GM12865 (cell line): Measurements from ENCODE around the gene DDIT4.
A peak's percentile ranks its signal among the peaks of the same experiment; 100 is the strongest.
"Not testable (repeated sequence)": the region's sequence is repeated elsewhere in the genome, so short reads cannot be mapped to it uniquely, and the experiment has no call there.

ENCODE experiments used
- DNase-seq: peaks from one replicate; pipeline ENCODE4 v3.0.0; 2010; ENCODE audit warnings: low read depth
- H3K4me3 ChIP-seq: 2 replicates; pipeline ENCODE4 v1.5.1; 2011; ENCODE audit warnings: mild to moderate bottlenecking, low read depth, low read length, control low read depth
- TF ChIP-seq, protein P1 (sequence below): IDR thresholded peaks from 2 replicates; pipeline ENCODE4 v1.5.1; 2011; ENCODE audit warnings: low read length, control low read depth, low read depth, inconsistent platforms; ENCODE audit not compliant: insufficient read depth; ENCODE audit errors: missing control alignments

DDIT4 gene, protein sequence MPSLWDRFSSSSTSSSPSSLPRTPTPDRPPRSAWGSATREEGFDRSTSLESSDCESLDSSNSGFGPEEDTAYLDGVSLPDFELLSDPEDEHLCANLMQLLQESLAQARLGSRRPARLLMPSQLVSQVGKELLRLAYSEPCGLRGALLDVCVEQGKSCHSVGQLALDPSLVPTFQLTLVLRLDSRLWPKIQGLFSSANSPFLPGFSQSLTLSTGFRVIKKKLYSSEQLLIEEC

GRCh38 chr10:72273410-72274212 lies at the start of gene DDIT4:
Gene DDIT4 (plus strand): TSS chr10:72273924. CDS start chr10:72274217, 293 bp downstream.
- H3K4me3 ChIP-seq: peak within 1 kb of the TSS; percentile 93
- DNase-seq: peak; percentile 100
- TF ChIP-seq, protein P1, sequence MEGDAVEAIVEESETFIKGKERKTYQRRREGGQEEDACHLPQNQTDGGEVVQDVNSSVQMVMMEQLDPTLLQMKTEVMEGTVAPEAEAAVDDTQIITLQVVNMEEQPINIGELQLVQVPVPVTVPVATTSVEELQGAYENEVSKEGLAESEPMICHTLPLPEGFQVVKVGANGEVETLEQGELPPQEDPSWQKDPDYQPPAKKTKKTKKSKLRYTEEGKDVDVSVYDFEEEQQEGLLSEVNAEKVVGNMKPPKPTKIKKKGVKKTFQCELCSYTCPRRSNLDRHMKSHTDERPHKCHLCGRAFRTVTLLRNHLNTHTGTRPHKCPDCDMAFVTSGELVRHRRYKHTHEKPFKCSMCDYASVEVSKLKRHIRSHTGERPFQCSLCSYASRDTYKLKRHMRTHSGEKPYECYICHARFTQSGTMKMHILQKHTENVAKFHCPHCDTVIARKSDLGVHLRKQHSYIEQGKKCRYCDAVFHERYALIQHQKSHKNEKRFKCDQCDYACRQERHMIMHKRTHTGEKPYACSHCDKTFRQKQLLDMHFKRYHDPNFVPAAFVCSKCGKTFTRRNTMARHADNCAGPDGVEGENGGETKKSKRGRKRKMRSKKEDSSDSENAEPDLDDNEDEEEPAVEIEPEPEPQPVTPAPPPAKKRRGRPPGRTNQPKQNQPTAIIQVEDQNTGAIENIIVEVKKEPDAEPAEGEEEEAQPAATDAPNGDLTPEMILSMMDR: no peak

DNA sequence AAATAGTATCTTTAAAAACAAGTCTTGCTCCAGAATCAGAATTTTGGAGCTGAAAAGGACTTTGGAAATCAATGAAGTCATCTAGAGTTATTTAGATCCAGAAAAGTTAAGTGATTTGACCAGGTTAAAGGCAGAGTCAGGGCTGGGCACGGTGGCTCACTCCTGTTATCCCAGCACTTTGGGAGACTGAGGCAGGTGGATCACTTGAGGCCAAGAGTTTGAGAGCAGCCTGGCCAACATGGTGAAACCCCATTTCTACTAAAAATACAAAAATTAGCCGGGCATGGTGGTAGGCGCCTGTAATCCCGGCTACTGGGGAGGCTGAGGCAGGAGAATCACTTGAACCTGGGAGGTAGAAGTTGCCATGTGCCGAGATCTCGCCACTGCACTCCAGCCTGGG lies 49.5 kb upstream of the DDIT4 start:
- not testable (repeated sequence) for DNase-seq, H3K4me3 ChIP-seq

- TF ChIP-seq, protein P1: no peak
- DNase-seq: no peak
- H3K4me3 ChIP-seq: no peak overlapping the region
Measured at GRCh38 chr10:72226418-72227027, 47.2 kb upstream of the DDIT4 start.

DNA sequence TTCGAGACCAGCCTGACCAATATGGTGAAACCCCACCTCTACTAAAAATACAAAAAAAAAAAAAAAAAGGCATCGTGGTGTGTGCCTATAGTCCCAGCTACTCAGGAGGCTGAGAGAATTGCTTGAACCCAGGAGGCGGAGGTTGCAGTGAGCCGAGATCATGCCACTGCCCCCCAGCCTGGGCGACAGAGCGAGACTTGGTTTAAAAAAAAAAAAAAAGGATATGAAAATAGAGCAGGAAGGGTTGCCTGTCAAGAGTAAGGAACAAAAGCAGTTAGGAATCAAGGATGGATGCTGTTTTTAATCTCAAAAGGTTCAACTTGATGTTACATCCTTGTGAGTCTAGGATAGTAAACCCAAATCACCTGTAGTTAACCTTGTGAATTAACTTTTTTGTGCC lies 45.9 kb upstream of the DDIT4 start:
- TF ChIP-seq, protein P1: no peak
- H3K4me3 ChIP-seq: no peak overlapping the region
- DNase-seq: no peak

DNA sequence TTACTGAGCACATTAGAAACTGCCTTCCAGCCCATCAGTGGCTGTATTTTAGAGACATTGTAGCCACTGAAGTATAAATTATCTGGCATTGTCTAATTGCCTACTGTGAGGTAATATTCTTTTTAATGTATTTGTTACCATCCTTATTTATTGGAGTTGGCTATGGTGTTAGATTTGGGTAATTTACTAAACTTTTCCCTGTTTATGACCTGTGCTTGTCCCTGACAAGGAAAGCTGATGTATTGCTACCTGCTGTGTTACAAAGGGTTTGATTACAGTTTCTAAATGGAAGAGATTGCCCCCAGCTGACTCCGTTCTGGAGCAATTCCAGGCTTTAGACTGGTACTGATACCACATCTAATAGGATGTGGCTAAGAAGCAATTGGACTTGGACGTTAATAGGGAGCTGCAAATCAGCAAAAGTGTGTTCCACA lies 45.4 kb upstream of the DDIT4 start:
- no peak for DNase-seq
- TF ChIP-seq, protein P1: no peak
- no peak overlapping the region for H3K4me3 ChIP-seq

GRCh38 chr10:72229261-72230251 lies 44.2 kb upstream of the DDIT4 start:
- H3K4me3 ChIP-seq: no peak overlapping the region
- DNase-seq: no peak
- TF ChIP-seq, protein P1: no peak
